Activated CD8-positive, alpha-beta memory T cell treated with anti-CD3 and anti-CD28 coated beads for 24 hours (primary cell): ENCODE data around the gene PIGQ.
"Not testable (repeated sequence)": the region's sequence is repeated elsewhere in the genome, so short reads cannot be mapped to it uniquely, and the experiment has no call there.

Source experiments
- DNase-seq: peaks from one replicate; pipeline ENCODE4 v3.0.0-alpha.2; 2020

Gene PIGQ

GRCh38 chr16:588889-589657 is 19.3 kb downstream of the PIGQ start:
- peak; percentile 100 for DNase-seq

- DNase-seq, result peak; percentile 99
Observed at GRCh38 chr16:589658-590187, 20.0 kb downstream of the PIGQ start, which contains the start of gene RAB40C. Gene RAB40C (plus strand): TSS chr16:590066. CDS start chr16:590292, 226 bp downstream.

GRCh38 chr16:590188-590814 is 20.5 kb downstream of the PIGQ start:
- DNase-seq, result no peak

GRCh38 chr16:590815-591200 is 21.0 kb downstream of the PIGQ start:
- DNase-seq, result no peak

- DNase-seq, result no peak
Observed at GRCh38 chr16:591231-591630, 21.5 kb downstream of the PIGQ start.

GRCh38 chr16:591892-592517 is 22.2 kb downstream of the PIGQ start:
- no peak for DNase-seq

- DNase-seq, result no peak
Observed at GRCh38 chr16:592518-593306, 22.9 kb downstream of the PIGQ start.

- no peak for DNase-seq
Observed at GRCh38 chr16:593406-593805, 23.6 kb downstream of the PIGQ start.

GRCh38 chr16:593807-594206 is 24.0 kb downstream of the PIGQ start:
- DNase-seq, result no peak

- no peak for DNase-seq
Observed at GRCh38 chr16:595094-595528, 25.3 kb downstream of the PIGQ start.

- DNase-seq, result no peak
Observed at GRCh38 chr16:595942-596735, 26.4 kb downstream of the PIGQ start.

GRCh38 chr16:596736-597060 is 26.9 kb downstream of the PIGQ start:
- DNase-seq, result no peak

- not testable (repeated sequence) for DNase-seq
Observed at GRCh38 chr16:597655-598054, 27.9 kb downstream of the PIGQ start.

GRCh38 chr16:598823-599739 is 29.3 kb downstream of the PIGQ start:
- DNase-seq, result no peak

GRCh38 chr16:600781-601180 is 31.0 kb downstream of the PIGQ start:
- no peak for DNase-seq

GRCh38 chr16:603933-604332 is 34.2 kb downstream of the PIGQ start:
- DNase-seq, result no peak

GRCh38 chr16:606656-607307 is 37.0 kb downstream of the PIGQ start:
- DNase-seq, result no peak

GRCh38 chr16:608019-608418 is 38.3 kb downstream of the PIGQ start:
- no peak for DNase-seq

GRCh38 chr16:609316-609715 is 39.5 kb downstream of the PIGQ start:
- DNase-seq, result no peak

GRCh38 chr16:609984-610383 is 40.2 kb downstream of the PIGQ start:
- no peak for DNase-seq
